Kidney capillary endothelial cell (primary cell): Measurements from ENCODE around the gene GPC3.

Experiments
- DNase-seq: peaks from one replicate; pipeline ENCODE4 v3.0.0-alpha.2; 2018; ENCODE audit warnings: low spot score

The GPC3 gene

DNA sequence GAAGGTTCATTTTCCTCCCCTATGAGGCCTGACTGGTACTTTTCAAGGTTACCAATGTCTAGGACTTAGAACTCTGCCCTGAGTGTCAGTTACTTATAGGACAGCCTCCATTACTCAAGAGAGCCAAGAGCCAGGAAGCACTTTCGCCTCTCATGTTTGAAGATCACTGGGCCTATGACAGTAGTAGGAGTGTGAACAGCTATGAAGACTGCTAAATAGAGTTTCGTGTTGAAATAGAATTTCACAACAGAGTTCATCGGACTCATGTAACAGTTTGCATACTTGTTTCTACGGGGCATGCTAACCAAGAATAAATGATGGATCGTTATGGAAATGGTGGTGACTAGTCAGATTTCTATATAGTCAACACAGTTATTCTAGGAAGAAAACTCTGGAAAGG is 472.3 kb downstream of the GPC3 start:
- DNase-seq = no peak

- no peak for DNase-seq
Observed at GRCh38 chrX:133511041-133511440, 474.4 kb downstream of the GPC3 start.

- no peak for DNase-seq
Observed at GRCh38 chrX:133497356-133497755, 488.0 kb downstream of the GPC3 start.

GRCh38 chrX:133495464-133496391 is 489.7 kb downstream of the GPC3 start:
- no peak for DNase-seq

DNA sequence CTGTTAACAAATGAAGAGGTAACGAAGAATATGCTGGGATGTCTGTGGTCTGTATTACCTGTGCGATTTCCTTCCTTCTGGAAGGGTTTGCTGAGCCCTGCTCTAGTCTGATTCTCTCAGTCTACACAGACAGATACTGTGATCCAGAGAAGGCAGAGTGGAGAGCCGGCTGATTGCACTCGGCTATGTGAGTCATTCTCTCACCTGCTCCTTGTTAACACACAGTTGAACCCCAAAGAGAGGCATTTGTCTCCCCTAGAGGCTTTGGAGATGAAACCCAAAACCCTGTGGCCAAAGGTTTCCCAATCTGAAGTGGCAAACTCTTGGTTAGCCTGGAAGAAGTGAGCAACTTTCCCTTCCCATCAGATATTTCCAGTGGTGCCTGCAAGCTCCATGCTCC is 492.0 kb downstream of the GPC3 start:
- DNase-seq = no peak

DNA sequence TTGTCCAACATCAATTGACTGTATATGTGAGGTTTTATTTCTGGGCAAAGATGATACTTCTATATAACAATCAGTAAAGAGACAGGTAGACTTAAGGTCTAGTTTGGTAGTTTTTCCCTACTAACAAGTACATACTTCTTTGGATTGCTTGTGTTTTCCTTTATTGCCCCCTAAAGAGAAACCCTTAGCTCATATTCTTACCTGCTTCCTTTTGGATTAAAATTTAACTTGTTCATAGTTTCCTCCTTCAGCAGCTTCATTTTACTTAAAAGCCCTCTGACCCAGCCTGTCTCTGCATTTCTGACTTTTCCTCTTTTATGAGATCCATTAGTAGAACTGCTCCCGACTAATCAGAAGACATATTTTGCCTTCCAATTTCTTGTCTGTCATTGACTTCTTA is 494.4 kb downstream of the GPC3 start:
- DNase-seq = no peak
